MCF 10A (cell line): ENCODE measurements around the gene LRRC74A. TPM values are rescaled to one million over a fixed set of nuclear protein-coding genes. Genes with fewer than 3 reads are reported as not detected.

Source experiments
- BruUV-seq: library from RNA; stranded (reverse); fragments of 400-500 nt; replicated peaks from 2 replicates; lab custom pipeline; 2021; lab: Mats Ljungman, UMichigan
- CTCF ChIA-PET: fragments of 300-600 bp; sonication (Branson Sonifier 250); formaldehyde crosslinking; extraction: SDS; loops from one replicate; lab custom pipeline; 2021; ENCODE audit warnings: antibody characterized with exemption, inconsistent platforms; lab: Yijun Ruan, JAX
- POLR2A ChIA-PET: fragments of 300-600, 350-650 bp; sonication (Branson Sonifier 250); formaldehyde crosslinking; extraction: SDS; loops from one replicate; lab custom pipeline; 2020; ENCODE audit warnings: antibody characterized with exemption, inconsistent platforms; lab: Yijun Ruan, JAX
- DNase-seq: peaks from one replicate; pipeline ENCODE4 v3.0.0-alpha.2; 2018; ENCODE audit not compliant: unreplicated experiment
- H3K27ac Mint-ChIP-seq: one replicate; pipeline ENCODE4 v1.8.0; 2022; ENCODE audit warnings: mild to moderate bottlenecking, low read depth, mixed read lengths; ENCODE audit not compliant: unreplicated experiment
- H3K27me3 Mint-ChIP-seq: one replicate; pipeline ENCODE4 v1.8.0; 2022; ENCODE audit warnings: mixed read lengths; ENCODE audit not compliant: insufficient read depth, unreplicated experiment
- H3K36me3 Mint-ChIP-seq: one replicate; pipeline ENCODE4 v1.8.0; 2022; ENCODE audit warnings: mild to moderate bottlenecking, moderate library complexity, mixed read lengths; ENCODE audit not compliant: insufficient read depth, unreplicated experiment
- H3K4me1 Mint-ChIP-seq: one replicate; pipeline ENCODE4 v1.8.0; 2022; ENCODE audit warnings: mixed read lengths; ENCODE audit not compliant: insufficient read depth, unreplicated experiment
- H3K4me3 Mint-ChIP-seq: one replicate; pipeline ENCODE4 v1.8.0; 2022; ENCODE audit warnings: mild to moderate bottlenecking, moderate library complexity, mixed read lengths; ENCODE audit not compliant: unreplicated experiment
- H3K9me3 Mint-ChIP-seq: one replicate; pipeline ENCODE4 v1.8.0; 2022; ENCODE audit warnings: mixed read lengths; ENCODE audit not compliant: unreplicated experiment
- CTCF ChIP-seq: fragments of 200-600 bp; IDR thresholded peaks from one replicate; pipeline ENCODE4 v1.8.0; 2022; ENCODE audit warnings: antibody characterized with exemption, mild to moderate bottlenecking; ENCODE audit not compliant: unreplicated experiment
- intact Hi-C: fragments of 100-400 bp; cut with micrococcal nuclease; formaldehyde crosslinking; loops from 2 replicates; pipeline ENCODE4 v1.14.1; 2022
- total RNA-seq: library from RNA; stranded (reverse); gene quantifications from 2 replicates; pipeline ENCODE4 v1.2.3, GENCODE V29; 2022

LRRC74A gene
- total RNA-seq, 1 experiment from 2014 or later: not detected

GRCh38 chr14:76900682-76901081 lies 74.5 kb downstream of the LRRC74A start:
- no peak for DNase-seq
- Mint-ChIP-seq H3K27me3 (no peaks in the 10 kb centered on the region), H3K36me3 (peaks cover 5% of the 10 kb centered on the region), H3K4me3 (no peak overlapping the region), H3K4me1 (peaks cover 29% of the 10 kb centered on the region), H3K9me3 (no peaks in the 10 kb centered on the region), H3K27ac (no peak overlapping the region)
- BruUV-seq: no TSS peak
- no peak for TF ChIP-seq CTCF
- intact Hi-C loops: no loop called here
- POLR2A ChIA-PET: interaction anchor here (1.8 kb wide), 1 partner anchor 17 kb away, joined by 5 read pairs; no protein-coding TSS in a partner anchor
- CTCF ChIA-PET: interaction anchor here (1.0 to 7.4 kb wide), 8 partner anchors 9 to 198 kb away, joined by 3 to 53 read pairs (median 5); partner anchors contain the start of gene CIPC

GRCh38 chr14:76901171-76902055 lies 75.2 kb downstream of the LRRC74A start:
- Mint-ChIP-seq H3K27me3 (no peaks in the 10 kb centered on the region), H3K4me1 (peaks cover 29% of the 10 kb centered on the region), H3K4me3 (no peak overlapping the region), H3K9me3 (no peaks in the 10 kb centered on the region), H3K27ac (no peak overlapping the region), H3K36me3 (peaks cover 5% of the 10 kb centered on the region)
- intact Hi-C loops: no loop called here
- DNase-seq: peak; percentile 43
- POLR2A ChIA-PET: interaction anchor here (1.0 kb wide), 1 partner anchor 165 kb away, joined by 4 read pairs; no protein-coding TSS in a partner anchor
- no peak for TF ChIP-seq CTCF
- CTCF ChIA-PET: interaction anchor here (1.0 to 14.1 kb wide), 9 partner anchors 10 to 194 kb away, joined by 3 to 186 read pairs (median 8); no protein-coding TSS in a partner anchor
- BruUV-seq: no TSS peak

GRCh38 chr14:76902591-76902990 lies 76.4 kb downstream of the LRRC74A start:
- H3K36me3 Mint-ChIP-seq: peaks cover 5% of the 10 kb centered on the region
- CTCF ChIA-PET: interaction anchor here (1.0 to 14.1 kb wide), 4 partner anchors 9 to 166 kb away, joined by 3 to 186 read pairs (median 30); no protein-coding TSS in a partner anchor
- no TSS peak for BruUV-seq
- H3K27me3 Mint-ChIP-seq: no peaks in the 10 kb centered on the region
- peaks cover 29% of the 10 kb centered on the region for H3K4me1 Mint-ChIP-seq
- H3K27ac Mint-ChIP-seq: no peak overlapping the region
- no peak overlapping the region for H3K4me3 Mint-ChIP-seq
- intact Hi-C loops: no loop called here
- no peaks in the 10 kb centered on the region for H3K9me3 Mint-ChIP-seq
- TF ChIP-seq CTCF: no peak
- DNase-seq: no peak
- POLR2A ChIA-PET: interaction anchor here (1.0 to 4.3 kb wide), 2 partner anchors 16 to 164 kb away, joined by 4 to 28 read pairs; no protein-coding TSS in a partner anchor
